NOMO-1 treated with DMSO at 0.1 percent for 48 hours (cell line): ENCODE data around the gene EPS8.

Experiments used
- DNase-seq: peaks from one replicate; lab custom pipeline; 2025; ENCODE audit not compliant: unreplicated experiment; lab: John Stamatoyannopoulos, UW

The EPS8 gene

DNA sequence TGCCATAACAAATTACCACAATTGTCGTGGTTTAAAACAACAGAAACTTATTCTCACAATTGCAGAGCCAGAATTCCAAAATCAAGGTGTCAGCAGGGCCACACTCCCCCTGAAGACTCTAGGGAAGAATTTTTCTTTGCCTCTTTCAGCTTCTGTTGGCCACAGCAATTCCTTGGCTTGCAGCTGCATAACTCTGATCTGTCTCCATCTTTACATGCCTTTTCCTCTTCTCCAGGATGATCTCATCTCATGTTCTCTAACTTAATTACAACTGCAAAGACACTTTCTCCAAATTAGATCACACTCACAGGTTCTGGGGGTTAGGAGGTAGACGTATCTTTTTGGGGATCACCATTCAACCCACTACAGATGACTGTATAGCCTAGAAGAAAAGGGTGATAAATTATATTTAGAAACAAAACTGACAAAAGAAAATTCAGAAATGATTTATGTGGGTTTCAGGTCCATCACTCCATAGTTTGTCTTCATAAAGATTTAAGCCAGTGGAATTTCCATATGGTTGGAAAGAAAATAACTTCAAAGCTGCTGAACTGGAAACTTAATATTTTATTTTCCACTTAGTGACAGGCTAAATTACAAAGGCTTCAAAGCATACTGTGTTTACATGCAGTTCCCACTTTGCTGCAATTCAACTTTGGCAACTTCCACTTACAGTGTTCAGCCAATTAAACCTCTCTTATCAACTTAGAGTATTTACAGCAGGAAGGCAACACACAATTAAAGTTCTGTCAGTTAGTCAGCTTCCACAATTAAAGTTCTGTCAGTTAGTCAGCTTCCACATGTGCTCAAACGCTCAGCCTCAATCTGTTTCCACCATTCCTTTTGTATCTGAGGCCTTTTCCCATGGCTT is 213.3 kb downstream of the EPS8 start:
- DNase-seq, result peak; percentile 72

DNA sequence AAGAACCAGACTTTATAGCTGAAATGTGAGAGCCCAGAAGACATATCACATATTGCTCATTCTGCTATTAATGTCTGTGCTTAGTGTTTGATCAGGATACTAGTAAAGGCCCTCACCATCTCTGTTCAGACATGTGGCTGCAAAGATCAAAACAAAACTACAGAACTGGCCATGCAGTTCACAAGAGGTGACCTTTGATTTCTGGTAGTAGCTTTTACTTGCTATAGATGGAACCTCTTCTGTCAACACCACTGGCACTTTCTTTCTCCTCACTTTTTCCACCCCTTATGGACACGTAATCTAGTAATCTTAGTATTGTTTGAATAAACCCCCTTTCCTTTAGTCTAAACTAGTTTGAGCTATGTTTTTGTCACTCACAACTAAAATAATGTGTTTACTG is 214.8 kb downstream of the EPS8 start:
- no peak for DNase-seq
